CD4-positive, alpha-beta memory T cell (primary cell): ENCODE measurements around the gene DOCK4. TPM values are rescaled to one million over a fixed set of nuclear protein-coding genes. Genes with fewer than 3 reads are reported as not detected.

Experiments used
- CTCF ChIA-PET: fragments of 350-600 bp; sonication (Branson Sonifier 250); formaldehyde crosslinking; loops from one replicate; lab custom pipeline; 2021; ENCODE audit warnings: inconsistent platforms; ENCODE audit not compliant: partially characterized antibody; lab: Charles Lee
- POLR2A ChIA-PET: fragments of 350-600 bp; sonication (Branson Sonifier 250); formaldehyde crosslinking; loops from one replicate; lab custom pipeline; 2021; ENCODE audit not compliant: partially characterized antibody; lab: Charles Lee
- DNase-seq, 5 donors: peaks; one replicate each; pipeline versions ENCODE4 v3.0.0 to v3.0.0-alpha.2; 2020 to 2022; ENCODE audit warnings: mixed read lengths in 1 of 5
- H3K27ac ChIP-seq: one replicate; pipeline ENCODE4 v1.7.0; 2013; ENCODE audit warnings: low read depth, low read length
- H3K27me3 ChIP-seq: 2 replicates; pipeline ENCODE4 v1.7.0; 2013; ENCODE audit warnings: mild to moderate bottlenecking, low read length, moderate library complexity; ENCODE audit not compliant: insufficient read depth
- H3K36me3 ChIP-seq: 2 replicates; pipeline ENCODE4 v1.7.0; 2013; ENCODE audit warnings: mild to moderate bottlenecking, low read length, moderate library complexity; ENCODE audit not compliant: insufficient read depth
- H3K4me1 ChIP-seq: 2 replicates; pipeline ENCODE4 v1.7.0; 2013; ENCODE audit warnings: mild to moderate bottlenecking, low read length, moderate library complexity; ENCODE audit not compliant: insufficient read depth
- H3K4me3 ChIP-seq, 2 donors: one replicate each; pipeline ENCODE4 v1.7.0; 2013; ENCODE audit warnings: low read length in 2 of 2, mild to moderate bottlenecking in 1 of 2
- H3K9me3 ChIP-seq, 2 donors: one replicate each; pipeline ENCODE4 v1.7.0; 2013; ENCODE audit warnings: low read length in 2 of 2, control low read depth in 1 of 2; ENCODE audit not compliant: control insufficient read depth in 1 of 2
- H3K27ac Mint-ChIP-seq, 7 donors: one replicate each; pipeline ENCODE4 v1.8.0; 2020 to 2021; ENCODE audit warnings: mixed read lengths in 7 of 7, mild to moderate bottlenecking in 6 of 7, inconsistent platforms in 3 of 7, moderate library complexity in 3 of 7
- H3K27me3 Mint-ChIP-seq, 2 donors: one replicate each; pipeline ENCODE4 v1.8.0; 2020 to 2021; ENCODE audit warnings: mixed read lengths in 2 of 2
- H3K36me3 Mint-ChIP-seq, 2 donors: one replicate each; pipeline ENCODE4 v1.8.0; 2020 to 2021; ENCODE audit warnings: mixed read lengths in 2 of 2, inconsistent platforms in 1 of 2, mild to moderate bottlenecking in 1 of 2
- H3K4me1 Mint-ChIP-seq, 4 donors: one replicate each; pipeline ENCODE4 v1.8.0; 2020 to 2021; ENCODE audit warnings: mixed read lengths in 4 of 4, mild to moderate bottlenecking in 1 of 4
- H3K4me3 Mint-ChIP-seq, 8 donors: one replicate each; pipeline ENCODE4 v1.8.0; 2020 to 2021; ENCODE audit warnings: mixed read lengths in 8 of 8, mild to moderate bottlenecking in 7 of 8, moderate library complexity in 6 of 8, inconsistent platforms in 3 of 8
- H3K9me3 Mint-ChIP-seq, 8 donors: one replicate each; pipeline ENCODE4 v1.8.0; 2020 to 2021; ENCODE audit warnings: mixed read lengths in 8 of 8, mild to moderate bottlenecking in 5 of 8, inconsistent platforms in 3 of 8, moderate library complexity in 1 of 8
- intact Hi-C: fragments of 100-400 bp; cut with micrococcal nuclease; formaldehyde crosslinking; loops from one replicate; pipeline ENCODE4 v1.15.1; 2023
- polyA plus RNA-seq, 2 donors: library from polyadenylated mRNA; unstranded; fragments of 300-500 nt; fragmentation: Illumina TruSeq; gene quantifications; one replicate each; pipeline ENCODE4 v1.2.3, GENCODE V29; 2021
- total RNA-seq, 2 experiments: library from RNA; stranded (reverse); gene quantifications; one replicate each; pipeline ENCODE4 v1.2.3, GENCODE V29; 2021

Gene DOCK4
- total and polyA plus RNA-seq, 4 experiments from 2014 or later, result 0.47 to 1.5 (median 1.2) TPM; not detected in 1

- H3K4me3 Mint-ChIP-seq, result no peak overlapping the region
- Histone ChIP-seq H3K4me3 (no peak overlapping the region), H3K9me3 (no peaks in the 10 kb centered on the region), H3K27ac (no peak overlapping the region), H3K36me3 (no peaks in the 10 kb centered on the region), H3K4me1 (no peaks in the 10 kb centered on the region), H3K27me3 (no peaks in the 10 kb centered on the region)
- ChIA-PET CTCF (no interaction called here), POLR2A (no interaction called here)
- H3K4me1 Mint-ChIP-seq, result no peaks in the 10 kb centered on the region
- no peak for DNase-seq
- intact Hi-C loops, result no loop called here
- no peaks in the 10 kb centered on the region for H3K36me3 Mint-ChIP-seq
- no peaks in the 10 kb centered on the region for H3K9me3 Mint-ChIP-seq
- H3K27ac Mint-ChIP-seq, result no peak overlapping the region
- no peaks in the 10 kb centered on the region for H3K27me3 Mint-ChIP-seq
Observed at GRCh38 chr7:112009081-112009480, 197.1 kb downstream of the DOCK4 start.

- ChIA-PET POLR2A (no interaction called here), CTCF (no interaction called here)
- H3K4me1 ChIP-seq, result no peaks in the 10 kb centered on the region
- Mint-ChIP-seq H3K4me3 (no peak overlapping the region), H3K27me3 (no peaks in the 10 kb centered on the region), H3K9me3 (no peaks in the 10 kb centered on the region), H3K4me1 (no peaks in the 10 kb centered on the region), H3K36me3 (no peaks in the 10 kb centered on the region), H3K27ac (no peak overlapping the region)
- intact Hi-C loops, result no loop called here
- H3K9me3 ChIP-seq, result no peaks in the 10 kb centered on the region
- no peak overlapping the region for H3K27ac ChIP-seq
- no peaks in the 10 kb centered on the region for H3K27me3 ChIP-seq
- DNase-seq, result no peak
- H3K36me3 ChIP-seq, result no peaks in the 10 kb centered on the region
- H3K4me3 ChIP-seq, result no peak overlapping the region
Observed at GRCh38 chr7:112007185-112007584, 199.0 kb downstream of the DOCK4 start.

GRCh38 chr7:112006071-112006470 lies 200.1 kb downstream of the DOCK4 start:
- H3K27me3 ChIP-seq, result no peaks in the 10 kb centered on the region
- H3K36me3 ChIP-seq, result no peaks in the 10 kb centered on the region
- no peaks in the 10 kb centered on the region for H3K9me3 ChIP-seq
- intact Hi-C loops, result no loop called here
- H3K4me1 Mint-ChIP-seq, result no peaks in the 10 kb centered on the region
- no peaks in the 10 kb centered on the region for H3K4me1 ChIP-seq
- H3K27ac ChIP-seq, result no peak overlapping the region
- H3K4me3 ChIP-seq, result no peak overlapping the region
- ChIA-PET CTCF (no interaction called here), POLR2A (no interaction called here)
- no peak for DNase-seq
- peaks cover 0 to 2% of the 10 kb centered on the region in 2 donors for H3K27me3 Mint-ChIP-seq
- no peaks in the 10 kb centered on the region for H3K36me3 Mint-ChIP-seq
- H3K9me3 Mint-ChIP-seq, result no peaks in the 10 kb centered on the region
- H3K4me3 Mint-ChIP-seq, result no peak overlapping the region
- H3K27ac Mint-ChIP-seq, result no peak overlapping the region

- Mint-ChIP-seq H3K27me3 (peaks cover 0 to 2% of the 10 kb centered on the region in 2 donors), H3K36me3 (no peaks in the 10 kb centered on the region), H3K27ac (no peak overlapping the region), H3K9me3 (no peaks in the 10 kb centered on the region), H3K4me3 (no peak overlapping the region), H3K4me1 (no peaks in the 10 kb centered on the region)
- intact Hi-C loops, result no loop called here
- Histone ChIP-seq H3K4me3 (no peak overlapping the region), H3K27me3 (no peaks in the 10 kb centered on the region), H3K27ac (no peak overlapping the region), H3K4me1 (no peaks in the 10 kb centered on the region), H3K9me3 (no peaks in the 10 kb centered on the region), H3K36me3 (no peaks in the 10 kb centered on the region)
- POLR2A ChIA-PET, result no interaction called here
- DNase-seq, result no peak
- CTCF ChIA-PET, result no interaction called here
Observed at GRCh38 chr7:112005205-112005775, 200.9 kb downstream of the DOCK4 start.

- H3K4me3 ChIP-seq, result no peak overlapping the region
- H3K36me3 ChIP-seq, result no peaks in the 10 kb centered on the region
- Mint-ChIP-seq H3K27ac (no peak overlapping the region), H3K36me3 (no peaks in the 10 kb centered on the region), H3K4me1 (no peaks in the 10 kb centered on the region), H3K4me3 (no peak overlapping the region), H3K27me3 (peaks cover 0 to 2% of the 10 kb centered on the region in 2 donors), H3K9me3 (peaks cover 0 to 1% (median 0%) of the 10 kb centered on the region in 8 donors)
- no peaks in the 10 kb centered on the region for H3K9me3 ChIP-seq
- H3K27me3 ChIP-seq, result no peaks in the 10 kb centered on the region
- no peak for DNase-seq
- no peak overlapping the region for H3K27ac ChIP-seq
- POLR2A ChIA-PET, result no interaction called here
- intact Hi-C loops, result no loop called here
- H3K4me1 ChIP-seq, result no peaks in the 10 kb centered on the region
- CTCF ChIA-PET, result no interaction called here
Observed at GRCh38 chr7:112001091-112001826, 204.9 kb downstream of the DOCK4 start.

GRCh38 chr7:111998326-111998725 lies 207.9 kb downstream of the DOCK4 start:
- Mint-ChIP-seq H3K27ac (no peak overlapping the region), H3K4me3 (no peak overlapping the region)

GRCh38 chr7:111997546-111997945 lies 208.7 kb downstream of the DOCK4 start:
- no peaks in the 10 kb centered on the region for H3K36me3 ChIP-seq
- H3K27ac Mint-ChIP-seq, result no peak overlapping the region
- peaks cover 0 to 2% of the 10 kb centered on the region in 2 donors for H3K27me3 Mint-ChIP-seq
- H3K4me3 ChIP-seq, result no peak overlapping the region
- peaks cover 0 to 1% (median 0%) of the 10 kb centered on the region in 8 donors for H3K9me3 Mint-ChIP-seq
- intact Hi-C loops, result no loop called here
- no peaks in the 10 kb centered on the region for H3K9me3 ChIP-seq
- no peaks in the 10 kb centered on the region for H3K36me3 Mint-ChIP-seq
- H3K4me1 Mint-ChIP-seq, result no peaks in the 10 kb centered on the region
- no peak overlapping the region for H3K4me3 Mint-ChIP-seq
- H3K27me3 ChIP-seq, result no peaks in the 10 kb centered on the region
- no peak for DNase-seq
- H3K4me1 ChIP-seq, result no peaks in the 10 kb centered on the region
- ChIA-PET POLR2A (no interaction called here), CTCF (no interaction called here)
- no peak overlapping the region for H3K27ac ChIP-seq

More at GRCh38 chr7:111998326-111998725, 207.9 kb downstream of the DOCK4 start:
- H3K27me3 ChIP-seq, result no peaks in the 10 kb centered on the region
- ChIA-PET POLR2A (no interaction called here), CTCF (no interaction called here)
- Mint-ChIP-seq H3K4me1 (no peaks in the 10 kb centered on the region), H3K27me3 (peaks cover 0 to 2% of the 10 kb centered on the region in 2 donors), H3K9me3 (peaks cover 0 to 1% (median 0%) of the 10 kb centered on the region in 8 donors), H3K36me3 (no peaks in the 10 kb centered on the region)
- DNase-seq, result no peak
- no peak overlapping the region for H3K27ac ChIP-seq
- intact Hi-C loops, result no loop called here
- no peak overlapping the region for H3K4me3 ChIP-seq
- H3K9me3 ChIP-seq, result no peaks in the 10 kb centered on the region
- no peaks in the 10 kb centered on the region for H3K4me1 ChIP-seq
- no peaks in the 10 kb centered on the region for H3K36me3 ChIP-seq
